SK-N-SH (cell line): ENCODE measurements around the gene MS4A4A. TPM values are rescaled to one million over a fixed set of nuclear protein-coding genes. Genes with fewer than 3 reads are reported as not detected.

ENCODE experiments used
- polyA plus RNA-seq, 3 experiments: library from polyadenylated mRNA; depleted of rRNA; stranded (reverse); fragments of >200 nt; gene quantifications; 2 replicates each; pipeline ENCODE4 v1.2.3, GENCODE V29; 2012

The MS4A4A gene
- polyA plus RNA-seq, 1 of the 3 experiments (the other 2 are of a cell fraction): not detected

Other genes with a start within 250 kb of the MS4A4A start
- gene OOSP2, start 240.3 kb upstream of the MS4A4A start, polyA plus RNA-seq (2012; rRNA removed): not detected in 2 replicates
- gene MS4A3, start 224.0 kb upstream of the MS4A4A start, polyA plus RNA-seq (2012; rRNA removed): not detected in 2 replicates
- not detected in 2 replicates for gene MS4A2, start 192.0 kb upstream of the MS4A4A start, polyA plus RNA-seq (2012; rRNA removed)
- gene MS4A6A, start 97.6 kb upstream of the MS4A4A start, polyA plus RNA-seq (2012; rRNA removed): not detected in 2 replicates
- not detected in 2 replicates for gene MS4A4E, start 37.5 kb upstream of the MS4A4A start, polyA plus RNA-seq (2012; rRNA removed)
- gene MS4A6E, start 46.6 kb downstream of the MS4A4A start, polyA plus RNA-seq (2012; rRNA removed): not detected in 2 replicates
- not detected in 2 replicates for gene MS4A7, start 97.9 kb downstream of the MS4A4A start, polyA plus RNA-seq (2012; rRNA removed)
- gene MS4A14, start 115.8 kb downstream of the MS4A4A start, polyA plus RNA-seq (2012; rRNA removed): not detected in 2 replicates
- not detected in 2 replicates for gene MS4A5, start 148.9 kb downstream of the MS4A4A start, polyA plus RNA-seq (2012; rRNA removed)
- gene MS4A1, start 175.2 kb downstream of the MS4A4A start, polyA plus RNA-seq (2012; rRNA removed): not detected in 2 replicates
- gene MS4A12, start 212.1 kb downstream of the MS4A4A start, polyA plus RNA-seq (2012; rRNA removed): not detected in 2 replicates
- gene MS4A13, start 234.7 kb downstream of the MS4A4A start, polyA plus RNA-seq (2012; rRNA removed): not detected in 2 replicates